WTC11 (cell line): Measurements from ENCODE around the gene CZIB. TPM values are rescaled to one million over a fixed set of nuclear protein-coding genes. Genes with fewer than 3 reads are reported as not detected.

Experiments
- ATAC-seq: fragments of 200-7000 bp; cut with Tn5 transposase; 2 replicates; pipeline ENCODE4 v1.10.0; 2021; ENCODE audit warnings: mild to moderate bottlenecking, moderate library complexity
- CTCF ChIA-PET: fragments of 300-600 bp; sonication (Branson Sonifier 250); formaldehyde crosslinking; loops from one replicate; lab custom pipeline; 2021; ENCODE audit warnings: antibody characterized with exemption; lab: Charles Lee
- POLR2A ChIA-PET: fragments of 350-600 bp; sonication (Branson Sonifier 250); formaldehyde crosslinking; loops from one replicate; lab custom pipeline; 2021; ENCODE audit warnings: antibody characterized with exemption; lab: Charles Lee
- DNase-seq: peaks from one replicate; pipeline ENCODE4 v3.0.0; 2021; ENCODE audit warnings: low spot score
- H3K27ac Mint-ChIP-seq: 2 replicates; pipeline ENCODE4 v1.8.0; 2021; ENCODE audit warnings: mixed read lengths
- H3K27me3 Mint-ChIP-seq: 2 replicates; pipeline ENCODE4 v1.8.0; 2021; ENCODE audit warnings: low read depth, mild to moderate bottlenecking, moderate library complexity, mixed read lengths
- H3K36me3 Mint-ChIP-seq: 2 replicates; pipeline ENCODE4 v1.8.0; 2021; ENCODE audit warnings: mixed read lengths
- H3K4me1 Mint-ChIP-seq: 2 replicates; pipeline ENCODE4 v1.8.0; 2022; ENCODE audit warnings: mixed read lengths
- H3K4me3 Mint-ChIP-seq: 2 replicates; pipeline ENCODE4 v1.8.0; 2021; ENCODE audit warnings: mild to moderate bottlenecking, moderate library complexity, mixed read lengths
- H3K9me3 Mint-ChIP-seq: 2 replicates; pipeline ENCODE4 v1.8.0; 2021; ENCODE audit warnings: mixed read lengths
- AR ChIP-seq: fragments of 250-450 bp; sonication (Bioruptor Pico); IDR thresholded peaks from 2 replicates; pipeline ENCODE4 v1.9.0; 2021; ENCODE audit warnings: mild to moderate bottlenecking
- ATF1 ChIP-seq: sonication (generic); formaldehyde crosslinking; IDR thresholded peaks from 2 replicates; pipeline ENCODE4 v1.8.1; 2023; ENCODE audit warnings: mild to moderate bottlenecking, moderate library complexity, missing genetic modification reagents
- E2F5 ChIP-seq: sonication (generic); formaldehyde crosslinking; IDR thresholded peaks from 2 replicates; pipeline ENCODE4 v1.8.1; 2022; ENCODE audit warnings: mild to moderate bottlenecking, moderate library complexity, missing genetic modification reagents
- ETV6 ChIP-seq: sonication (generic); formaldehyde crosslinking; IDR thresholded peaks from 2 replicates; pipeline ENCODE4 v1.8.1; 2022; ENCODE audit warnings: mild to moderate bottlenecking, missing genetic modification reagents
- HMGA2 ChIP-seq: fragments of 250-450 bp; sonication (Bioruptor Pico); IDR thresholded peaks from 2 replicates; pipeline ENCODE4 v1.4.0; 2021; ENCODE audit warnings: mild to moderate bottlenecking, moderate library complexity
- HMGXB4 ChIP-seq: sonication (generic); formaldehyde crosslinking; IDR thresholded peaks from 2 replicates; pipeline ENCODE4 v1.8.1; 2023; ENCODE audit warnings: mild to moderate bottlenecking, moderate library complexity, missing genetic modification reagents
- IRF1 ChIP-seq: sonication (generic); formaldehyde crosslinking; IDR thresholded peaks from 2 replicates; pipeline ENCODE4 v1.8.0; 2023; ENCODE audit warnings: missing genetic modification reagents
- MAX ChIP-seq: sonication (generic); formaldehyde crosslinking; IDR thresholded peaks from 2 replicates; pipeline ENCODE4 v1.8.0; 2022; ENCODE audit warnings: mild to moderate bottlenecking, missing genetic modification reagents
- MLX ChIP-seq: sonication (generic); formaldehyde crosslinking; IDR thresholded peaks from 2 replicates; pipeline ENCODE4 v1.8.1; 2023; ENCODE audit warnings: mild to moderate bottlenecking, missing genetic modification reagents, moderate library complexity
- MYBL2 ChIP-seq: sonication (generic); formaldehyde crosslinking; IDR thresholded peaks from 2 replicates; pipeline ENCODE4 v1.8.1; 2023; ENCODE audit warnings: mild to moderate bottlenecking, moderate library complexity, missing genetic modification reagents
- NR3C1 ChIP-seq: sonication (generic); formaldehyde crosslinking; conservative IDR thresholded peaks from 2 replicates; pipeline ENCODE4 v1.8.1; 2023; ENCODE audit warnings: low read depth, mild to moderate bottlenecking, missing genetic modification reagents
- RELA ChIP-seq: sonication (generic); formaldehyde crosslinking; IDR thresholded peaks from 2 replicates; pipeline ENCODE4 v1.8.1; 2022; ENCODE audit warnings: missing genetic modification reagents, mild to moderate bottlenecking, borderline replicate concordance
- SP1 ChIP-seq: sonication (generic); formaldehyde crosslinking; conservative IDR thresholded peaks from 2 replicates; pipeline ENCODE4 v1.8.1; 2022; ENCODE audit warnings: missing genetic modification reagents
- STAT6 ChIP-seq: sonication (generic); formaldehyde crosslinking; conservative IDR thresholded peaks from 2 replicates; pipeline ENCODE4 v1.8.1; 2023; ENCODE audit warnings: mild to moderate bottlenecking, low read depth, missing genetic modification reagents, moderate library complexity
- TP53 ChIP-seq: sonication (generic); formaldehyde crosslinking; IDR thresholded peaks from 2 replicates; pipeline ENCODE4 v1.8.1; 2023; ENCODE audit warnings: mild to moderate bottlenecking, missing genetic modification reagents
- ZBTB21 ChIP-seq: sonication (generic); formaldehyde crosslinking; IDR thresholded peaks from 2 replicates; pipeline ENCODE4 v1.8.1; 2023; ENCODE audit warnings: mild to moderate bottlenecking, missing genetic modification reagents, borderline replicate concordance
- ZNF263 ChIP-seq: sonication (generic); formaldehyde crosslinking; IDR thresholded peaks from 2 replicates; pipeline ENCODE4 v1.8.1; 2022; ENCODE audit warnings: low read depth, mild to moderate bottlenecking, moderate library complexity, missing genetic modification reagents
- ZNF423 ChIP-seq: fragments of 250-450 bp; sonication (Bioruptor Pico); IDR thresholded peaks from 2 replicates; pipeline ENCODE4 v2.1.2; 2022; ENCODE audit warnings: mild to moderate bottlenecking, moderate library complexity
- total RNA-seq: library from RNA; stranded (reverse); gene quantifications from 3 replicates; pipeline ENCODE4 v1.2.3, GENCODE V29; 2021

The CZIB gene
- total RNA-seq, 1 experiment from 2014 or later = 41.6 TPM

- TF ChIP-seq RELA (CRISPR knock-in tag) (peak; percentile 36; the same call in 1 of the 2 replicates), HMGXB4 (peak; percentile 70; the same call in 1 of the 2 replicates), TP53 (CRISPR knock-in tag) (no peak), MAX (CRISPR knock-in tag) (no peak; the same call in 1 of the 2 replicates), ZBTB21 (CRISPR knock-in tag) (no peak), ETV6 (CRISPR knock-in tag) (peak; percentile 75; the same call in 1 of the 2 replicates), ZNF263 (no peak), MYBL2 (CRISPR knock-in tag) (peak; percentile 57; the same call in 1 of the 2 replicates), E2F5 (CRISPR knock-in tag) (peak; percentile 88), AR (CRISPR knock-in tag) (no peak), SP1 (CRISPR knock-in tag) (peak; percentile 90)
Measured at GRCh38 chr1:53196485-53197290, 23.7 kb downstream of the CZIB start, which contains the start of gene CPT2 (continued).

GRCh38 chr1:53196017-53196484 lies 24.4 kb downstream of the CZIB start:
- no peaks in the 10 kb centered on the region for H3K9me3 Mint-ChIP-seq
- CTCF ChIA-PET = interaction anchor here (1.0 to 2.4 kb wide), 5 partner anchors 10 to 291 kb away, joined by 3 to 13 read pairs (median 4); no protein-coding TSS in a partner anchor
- ATAC-seq (no peak), DNase-seq (no peak)
- H3K4me1 Mint-ChIP-seq = peaks cover 20% of the 10 kb centered on the region
- H3K36me3 Mint-ChIP-seq = peaks cover 5% of the 10 kb centered on the region; the same call in 1 of the 2 replicates
- POLR2A ChIA-PET = no interaction called here
- H3K27ac Mint-ChIP-seq = peak overlapping the region; percentile 86; the same call in 1 of the 2 replicates
- H3K4me3 Mint-ChIP-seq = peak overlapping the region; percentile 93
- H3K27me3 Mint-ChIP-seq = peaks cover 23% of the 10 kb centered on the region
- TF ChIP-seq STAT6 (no peak), IRF1 (CRISPR knock-in tag) (no peak), ZBTB21 (CRISPR knock-in tag) (no peak), HMGA2 (CRISPR knock-in tag) (no peak), ZNF423 (CRISPR knock-in tag) (no peak), ATF1 (CRISPR knock-in tag) (no peak), NR3C1 (CRISPR knock-in tag) (no peak), MLX (no peak)
